CD4-positive, alpha-beta memory T cell (primary cell): ENCODE data around the gene VWC2L. TPM values are rescaled to one million over a fixed set of nuclear protein-coding genes. Genes with fewer than 3 reads are reported as not detected.

Experiments
- CTCF ChIA-PET: fragments of 350-600 bp; sonication (Branson Sonifier 250); formaldehyde crosslinking; loops from one replicate; lab custom pipeline; 2021; ENCODE audit warnings: inconsistent platforms; ENCODE audit not compliant: partially characterized antibody; lab: Charles Lee
- POLR2A ChIA-PET: fragments of 350-600 bp; sonication (Branson Sonifier 250); formaldehyde crosslinking; loops from one replicate; lab custom pipeline; 2021; ENCODE audit not compliant: partially characterized antibody; lab: Charles Lee
- DNase-seq, 5 donors: peaks; one replicate each; pipeline versions ENCODE4 v3.0.0 to v3.0.0-alpha.2; 2020 to 2022; ENCODE audit warnings: mixed read lengths in 1 of 5
- H3K27ac ChIP-seq: one replicate; pipeline ENCODE4 v1.7.0; 2013; ENCODE audit warnings: low read depth, low read length
- H3K27me3 ChIP-seq: 2 replicates; pipeline ENCODE4 v1.7.0; 2013; ENCODE audit warnings: mild to moderate bottlenecking, low read length, moderate library complexity; ENCODE audit not compliant: insufficient read depth
- H3K36me3 ChIP-seq: 2 replicates; pipeline ENCODE4 v1.7.0; 2013; ENCODE audit warnings: mild to moderate bottlenecking, low read length, moderate library complexity; ENCODE audit not compliant: insufficient read depth
- H3K4me1 ChIP-seq: 2 replicates; pipeline ENCODE4 v1.7.0; 2013; ENCODE audit warnings: mild to moderate bottlenecking, low read length, moderate library complexity; ENCODE audit not compliant: insufficient read depth
- H3K4me3 ChIP-seq, 2 donors: one replicate each; pipeline ENCODE4 v1.7.0; 2013; ENCODE audit warnings: low read length in 2 of 2, mild to moderate bottlenecking in 1 of 2
- H3K9me3 ChIP-seq, 2 donors: one replicate each; pipeline ENCODE4 v1.7.0; 2013; ENCODE audit warnings: low read length in 2 of 2, control low read depth in 1 of 2; ENCODE audit not compliant: control insufficient read depth in 1 of 2
- H3K27ac Mint-ChIP-seq, 7 donors: one replicate each; pipeline ENCODE4 v1.8.0; 2020 to 2021; ENCODE audit warnings: mixed read lengths in 7 of 7, mild to moderate bottlenecking in 6 of 7, inconsistent platforms in 3 of 7, moderate library complexity in 3 of 7
- H3K27me3 Mint-ChIP-seq, 2 donors: one replicate each; pipeline ENCODE4 v1.8.0; 2020 to 2021; ENCODE audit warnings: mixed read lengths in 2 of 2
- H3K36me3 Mint-ChIP-seq, 2 donors: one replicate each; pipeline ENCODE4 v1.8.0; 2020 to 2021; ENCODE audit warnings: mixed read lengths in 2 of 2, inconsistent platforms in 1 of 2, mild to moderate bottlenecking in 1 of 2
- H3K4me1 Mint-ChIP-seq, 4 donors: one replicate each; pipeline ENCODE4 v1.8.0; 2020 to 2021; ENCODE audit warnings: mixed read lengths in 4 of 4, mild to moderate bottlenecking in 1 of 4
- H3K4me3 Mint-ChIP-seq, 8 donors: one replicate each; pipeline ENCODE4 v1.8.0; 2020 to 2021; ENCODE audit warnings: mixed read lengths in 8 of 8, mild to moderate bottlenecking in 7 of 8, moderate library complexity in 6 of 8, inconsistent platforms in 3 of 8
- H3K9me3 Mint-ChIP-seq, 8 donors: one replicate each; pipeline ENCODE4 v1.8.0; 2020 to 2021; ENCODE audit warnings: mixed read lengths in 8 of 8, mild to moderate bottlenecking in 5 of 8, inconsistent platforms in 3 of 8, moderate library complexity in 1 of 8
- intact Hi-C: fragments of 100-400 bp; cut with micrococcal nuclease; formaldehyde crosslinking; loops from one replicate; pipeline ENCODE4 v1.15.1; 2023
- polyA plus RNA-seq, 2 donors: library from polyadenylated mRNA; unstranded; fragments of 300-500 nt; fragmentation: Illumina TruSeq; gene quantifications; one replicate each; pipeline ENCODE4 v1.2.3, GENCODE V29; 2021
- total RNA-seq, 2 experiments: library from RNA; stranded (reverse); gene quantifications; one replicate each; pipeline ENCODE4 v1.2.3, GENCODE V29; 2021

Gene VWC2L
- total and polyA plus RNA-seq, 4 experiments from 2014 or later, result not detected

GRCh38 chr2:214471382-214471781 lies 60.5 kb downstream of the VWC2L start:
- Mint-ChIP-seq H3K4me1 (no peaks in the 10 kb centered on the region), H3K27me3 (no peaks in the 10 kb centered on the region), H3K4me3 (no peak overlapping the region), H3K27ac (no peak overlapping the region), H3K9me3 (peaks cover 0 to 1% (median 0%) of the 10 kb centered on the region in 8 donors), H3K36me3 (no peaks in the 10 kb centered on the region)
- no peaks in the 10 kb centered on the region for H3K36me3 ChIP-seq
- ChIA-PET CTCF (no interaction called here), POLR2A (no interaction called here)
- intact Hi-C loops, result no loop called here
- no peaks in the 10 kb centered on the region for H3K4me1 ChIP-seq
- no peak overlapping the region for H3K27ac ChIP-seq
- no peaks in the 10 kb centered on the region for H3K27me3 ChIP-seq
- H3K9me3 ChIP-seq, result no peaks in the 10 kb centered on the region
- no peak for DNase-seq
- no peak overlapping the region for H3K4me3 ChIP-seq

- POLR2A ChIA-PET, result no interaction called here
- Mint-ChIP-seq H3K27me3 (no peaks in the 10 kb centered on the region), H3K36me3 (no peaks in the 10 kb centered on the region), H3K27ac (no peak overlapping the region), H3K9me3 (peaks cover 0 to 1% (median 0%) of the 10 kb centered on the region in 8 donors), H3K4me3 (no peak overlapping the region), H3K4me1 (no peaks in the 10 kb centered on the region)
- Histone ChIP-seq H3K36me3 (no peaks in the 10 kb centered on the region), H3K27ac (no peak overlapping the region), H3K4me3 (no peak overlapping the region), H3K27me3 (no peaks in the 10 kb centered on the region), H3K4me1 (no peaks in the 10 kb centered on the region), H3K9me3 (no peaks in the 10 kb centered on the region)
- CTCF ChIA-PET, result no interaction called here
- DNase-seq, result no peak
- intact Hi-C loops, result no loop called here
These were observed 61.1 kb downstream of the VWC2L start for GRCh38 chr2:214471990-214472389.

- no peak for DNase-seq
- H3K36me3 ChIP-seq, result no peaks in the 10 kb centered on the region
- no peaks in the 10 kb centered on the region for H3K9me3 ChIP-seq
- ChIA-PET CTCF (interaction anchor here (1.4 kb wide), 1 partner anchor 11 kb away, joined by 3 read pairs; no protein-coding TSS in a partner anchor), POLR2A (no interaction called here)
- Mint-ChIP-seq H3K27ac (no peak overlapping the region), H3K9me3 (no peaks in the 10 kb centered on the region), H3K4me1 (no peaks in the 10 kb centered on the region), H3K36me3 (no peaks in the 10 kb centered on the region), H3K27me3 (peaks cover 0 to 2% of the 10 kb centered on the region in 2 donors), H3K4me3 (no peak overlapping the region)
- no peaks in the 10 kb centered on the region for H3K27me3 ChIP-seq
- no peaks in the 10 kb centered on the region for H3K4me1 ChIP-seq
- H3K27ac ChIP-seq, result no peak overlapping the region
- H3K4me3 ChIP-seq, result no peak overlapping the region
- intact Hi-C loops, result no loop called here
These were observed 66.5 kb downstream of the VWC2L start for GRCh38 chr2:214477305-214477704.

GRCh38 chr2:214481204-214481603 lies 70.3 kb downstream of the VWC2L start:
- Histone ChIP-seq H3K27ac (no peak overlapping the region), H3K27me3 (no peaks in the 10 kb centered on the region), H3K9me3 (no peaks in the 10 kb centered on the region), H3K4me1 (no peaks in the 10 kb centered on the region), H3K4me3 (no peak overlapping the region), H3K36me3 (no peaks in the 10 kb centered on the region)
- intact Hi-C loops, result no loop called here
- no peak overlapping the region for H3K4me3 Mint-ChIP-seq
- H3K27me3 Mint-ChIP-seq, result peaks cover 0 to 2% of the 10 kb centered on the region in 2 donors
- ChIA-PET CTCF (no interaction called here), POLR2A (no interaction called here)
- DNase-seq, result no peak
- no peaks in the 10 kb centered on the region for H3K9me3 Mint-ChIP-seq
- no peak overlapping the region for H3K27ac Mint-ChIP-seq
- H3K36me3 Mint-ChIP-seq, result no peaks in the 10 kb centered on the region
- peaks cover 0 to 1% (median 0%) of the 10 kb centered on the region in 4 donors for H3K4me1 Mint-ChIP-seq

GRCh38 chr2:214482728-214483127 lies 71.9 kb downstream of the VWC2L start:
- Mint-ChIP-seq H3K27ac (no peak overlapping the region), H3K9me3 (no peaks in the 10 kb centered on the region), H3K4me3 (no peak overlapping the region), H3K27me3 (peaks cover 0 to 2% of the 10 kb centered on the region in 2 donors), H3K36me3 (no peaks in the 10 kb centered on the region), H3K4me1 (peaks cover 0 to 1% (median 0%) of the 10 kb centered on the region in 4 donors)
- no peaks in the 10 kb centered on the region for H3K4me1 ChIP-seq
- POLR2A ChIA-PET, result no interaction called here
- H3K36me3 ChIP-seq, result no peaks in the 10 kb centered on the region
- CTCF ChIA-PET, result no interaction called here
- no peaks in the 10 kb centered on the region for H3K27me3 ChIP-seq
- H3K9me3 ChIP-seq, result no peaks in the 10 kb centered on the region
- H3K4me3 ChIP-seq, result no peak overlapping the region
- no peak overlapping the region for H3K27ac ChIP-seq
- DNase-seq, result no peak
- intact Hi-C loops, result no loop called here

- CTCF ChIA-PET, result interaction anchor here (1.0 kb wide), 1 partner anchor 347 kb away, joined by 5 read pairs; no protein-coding TSS in a partner anchor
- Histone ChIP-seq H3K27me3 (no peaks in the 10 kb centered on the region), H3K36me3 (no peaks in the 10 kb centered on the region), H3K9me3 (no peaks in the 10 kb centered on the region), H3K4me3 (no peak overlapping the region), H3K4me1 (no peaks in the 10 kb centered on the region), H3K27ac (no peak overlapping the region)
- peaks cover 0 to 1% (median 0%) of the 10 kb centered on the region in 4 donors for H3K4me1 Mint-ChIP-seq
- POLR2A ChIA-PET, result no interaction called here
- H3K27ac Mint-ChIP-seq, result no peak overlapping the region
- H3K27me3 Mint-ChIP-seq, result peaks cover 0 to 3% of the 10 kb centered on the region in 2 donors
- intact Hi-C loops, result no loop called here
- no peaks in the 10 kb centered on the region for H3K36me3 Mint-ChIP-seq
- H3K4me3 Mint-ChIP-seq, result no peak overlapping the region
- peaks cover 0 to 3% (median 0%) of the 10 kb centered on the region in 8 donors for H3K9me3 Mint-ChIP-seq
- no peak for DNase-seq
These were observed 73.4 kb downstream of the VWC2L start for GRCh38 chr2:214484239-214484638.

- Mint-ChIP-seq H3K36me3 (no peaks in the 10 kb centered on the region), H3K4me1 (peaks cover 0 to 1% (median 0%) of the 10 kb centered on the region in 4 donors), H3K9me3 (peaks cover 0 to 3% (median 0%) of the 10 kb centered on the region in 8 donors), H3K4me3 (no peak overlapping the region), H3K27me3 (peaks cover 0 to 3% of the 10 kb centered on the region in 2 donors), H3K27ac (no peak overlapping the region)
- DNase-seq, result no peak
- Histone ChIP-seq H3K9me3 (no peaks in the 10 kb centered on the region), H3K27me3 (no peaks in the 10 kb centered on the region), H3K4me3 (no peak overlapping the region), H3K27ac (no peak overlapping the region), H3K36me3 (no peaks in the 10 kb centered on the region), H3K4me1 (no peaks in the 10 kb centered on the region)
- intact Hi-C loops, result no loop called here
- POLR2A ChIA-PET, result no interaction called here
- CTCF ChIA-PET, result interaction anchor here (1.0 kb wide), 1 partner anchor 346 kb away, joined by 5 read pairs; no protein-coding TSS in a partner anchor
These were observed 73.8 kb downstream of the VWC2L start for GRCh38 chr2:214484701-214485100.
